Keratinocyte (primary cell): ENCODE measurements around the gene BTG3. TPM values are rescaled to one million over a fixed set of nuclear protein-coding genes. Genes with fewer than 3 reads are reported as not detected.

Experiments used
- DNase-seq: peaks from one replicate; pipeline ENCODE4 v3.0.0-alpha.2; 2011; ENCODE audit warnings: low read depth, missing footprints, low spot score
- FAIRE-seq: peaks from 2 replicates; lab custom pipeline; 2011; peaks lifted over from hg19 to GRCh38; lab: Jason Lieb, UNC
- H2AFZ ChIP-seq: 2 replicates; pipeline ENCODE4 v1.6.0; 2012; ENCODE audit warnings: low read length, control low read depth, inconsistent platforms; ENCODE audit not compliant: control insufficient read depth
- H3K27ac ChIP-seq: 2 replicates; pipeline ENCODE4 v1.5.1; 2011; ENCODE audit warnings: low read length; ENCODE audit not compliant: control insufficient read depth, insufficient read depth
- H3K27me3 ChIP-seq: 3 replicates; pipeline ENCODE4 v1.6.0; 2011; ENCODE audit warnings: low read length; ENCODE audit not compliant: control insufficient read depth, insufficient read depth; ENCODE audit errors: extremely low read depth
- H3K36me3 ChIP-seq, 2 experiments: 2 replicates in 1 of 2; 3 replicates in 1 of 2; pipeline ENCODE4 v1.5.1; 2011; ENCODE audit warnings: low read length in 2 of 2, mild to moderate bottlenecking in 1 of 2; ENCODE audit not compliant: control insufficient read depth in 2 of 2, insufficient read depth in 2 of 2; ENCODE audit errors: extremely low read depth in 1 of 2
- H3K4me1 ChIP-seq: 3 replicates; pipeline ENCODE4 v1.5.1; 2011; ENCODE audit warnings: low read length; ENCODE audit not compliant: control insufficient read depth, insufficient read depth; ENCODE audit errors: extremely low read depth
- H3K4me2 ChIP-seq: 3 replicates; pipeline ENCODE4 v1.6.0; 2011; ENCODE audit warnings: low read depth, low read length; ENCODE audit not compliant: control insufficient read depth, insufficient read depth; ENCODE audit errors: extremely low read depth
- H3K4me3 ChIP-seq, 3 experiments: fragments of 200-600 bp in 1 of 3; sonication (generic) in 1 of 3; 2 replicates in 2 of 3; 3 replicates in 1 of 3; pipeline ENCODE4 v1.5.1; 2011 to 2016; ENCODE audit warnings: low read length in 3 of 3, mild to moderate bottlenecking in 3 of 3, control low read depth in 2 of 3, inconsistent platforms in 1 of 3, low read depth in 1 of 3, mixed read lengths in 1 of 3, mixed run types in 1 of 3, moderate library complexity in 1 of 3; ENCODE audit not compliant: control insufficient read depth in 2 of 3, insufficient read depth in 2 of 3; ENCODE audit errors: extremely low read depth in 1 of 3
- H3K79me2 ChIP-seq: 2 replicates; pipeline ENCODE4 v1.6.0; 2012; ENCODE audit warnings: low read length; ENCODE audit not compliant: control insufficient read depth, insufficient read depth
- H3K9ac ChIP-seq: 3 replicates; pipeline ENCODE4 v1.6.0; 2011; ENCODE audit warnings: low read length; ENCODE audit not compliant: control insufficient read depth, insufficient read depth; ENCODE audit errors: extremely low read depth
- H3K9me1 ChIP-seq: 3 replicates; pipeline ENCODE4 v1.6.0; 2011; ENCODE audit warnings: low read length; ENCODE audit not compliant: control insufficient read depth, insufficient read depth; ENCODE audit errors: extremely low read depth
- H3K9me3 ChIP-seq: 2 replicates; pipeline ENCODE4 v1.5.1; 2012; ENCODE audit warnings: low read depth, low read length; ENCODE audit not compliant: control insufficient read depth
- H4K20me1 ChIP-seq: 3 replicates; pipeline ENCODE4 v1.6.0; 2011; ENCODE audit warnings: low read length; ENCODE audit not compliant: control insufficient read depth, insufficient read depth; ENCODE audit errors: extremely low read depth
- EZH2 ChIP-seq: IDR thresholded peaks from one replicate; pipeline ENCODE4 v1.6.1; 2012; ENCODE audit warnings: inconsistent platforms, mild to moderate bottlenecking, low read length, moderate library complexity
- dilution Hi-C: fragments of 300-500 bp; cut with MboI; formaldehyde crosslinking; loops from one replicate; pipeline ENCODE4 v1.7.0; 2020; ENCODE audit warnings: low sequenced_read_pairs; ENCODE audit not compliant: extremely low pct_ligation_motif_present
- polyA plus RNA-seq, 5 experiments: library from polyadenylated mRNA; depleted of rRNA in 3 of 5; stranded (reverse) in 3 of 5; stranded (forward) in 1 of 5; unstranded in 1 of 5; fragments of >200 nt; gene quantifications; 1 replicate in 1 of 5; 2 replicates in 3 of 5; 3 replicates in 1 of 5; pipeline versions ENCODE4 v1.2.1 to v1.2.3, GENCODE V29; 2011 to 2012; ENCODE audit warnings: missing spikeins in 2 of 5, low read depth in 1 of 5, low replicate concordance in 1 of 5
- TF ChIP-seq, protein P1 (sequence below), 3 experiments: IDR thresholded peaks in 1 of 3; conservative IDR thresholded peaks in 1 of 3; optimal IDR thresholded peaks in 1 of 3; 2 replicates in 2 of 3; 3 replicates in 1 of 3; pipeline versions ENCODE3 to v1.5.1; 2011; ENCODE audit warnings: low read length in 3 of 3, mild to moderate bottlenecking in 3 of 3, moderate library complexity in 2 of 3, control low read depth in 1 of 3, inconsistent platforms in 1 of 3; ENCODE audit not compliant: insufficient read depth in 2 of 3; ENCODE audit errors: extremely low read depth in 1 of 3

Gene BTG3
- polyA plus RNA-seq, 1 donor (not counting 4 experiments of a cell fraction or from before 2014, with no cell fraction given), result 51.2 TPM

DNA sequence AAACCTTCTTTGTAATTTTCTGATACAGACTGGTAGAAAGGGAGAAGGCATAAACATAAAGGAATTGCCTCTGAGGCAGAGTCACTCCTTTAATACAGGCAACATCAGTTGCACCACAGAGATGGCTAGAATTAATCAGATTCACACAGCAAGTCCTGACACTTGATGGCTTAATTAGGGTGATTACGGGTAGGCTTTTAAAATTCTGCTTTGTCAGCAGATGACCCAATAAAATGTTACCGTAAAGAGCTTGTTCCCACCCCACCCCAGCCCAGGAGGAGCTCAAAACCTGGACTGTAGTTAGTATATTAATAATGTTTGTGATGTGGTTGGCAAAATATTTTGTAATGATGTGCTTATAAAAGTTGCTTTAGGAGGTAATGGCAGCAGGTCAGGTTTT lies 9.3 kb upstream of the BTG3 start:
- Histone ChIP-seq H3K36me3 (no peaks in the 10 kb centered on the region), H3K27me3 (no peaks in the 10 kb centered on the region), H3K9me1 (no peaks in the 10 kb centered on the region), H2AFZ (no peak overlapping the region), H3K4me2 (no peak overlapping the region), H3K4me3 (no peak overlapping the region), H3K9ac (no peak overlapping the region), H3K9me3 (no peaks in the 10 kb centered on the region), H3K79me2 (no peaks in the 10 kb centered on the region), H4K20me1 (no peaks in the 10 kb centered on the region), H3K27ac (no peak overlapping the region), H3K4me1 (no peaks in the 10 kb centered on the region)
- DNase-seq (no peak), FAIRE-seq (no peak)
- no peak for TF ChIP-seq EZH2
- TF ChIP-seq, protein P1, sequence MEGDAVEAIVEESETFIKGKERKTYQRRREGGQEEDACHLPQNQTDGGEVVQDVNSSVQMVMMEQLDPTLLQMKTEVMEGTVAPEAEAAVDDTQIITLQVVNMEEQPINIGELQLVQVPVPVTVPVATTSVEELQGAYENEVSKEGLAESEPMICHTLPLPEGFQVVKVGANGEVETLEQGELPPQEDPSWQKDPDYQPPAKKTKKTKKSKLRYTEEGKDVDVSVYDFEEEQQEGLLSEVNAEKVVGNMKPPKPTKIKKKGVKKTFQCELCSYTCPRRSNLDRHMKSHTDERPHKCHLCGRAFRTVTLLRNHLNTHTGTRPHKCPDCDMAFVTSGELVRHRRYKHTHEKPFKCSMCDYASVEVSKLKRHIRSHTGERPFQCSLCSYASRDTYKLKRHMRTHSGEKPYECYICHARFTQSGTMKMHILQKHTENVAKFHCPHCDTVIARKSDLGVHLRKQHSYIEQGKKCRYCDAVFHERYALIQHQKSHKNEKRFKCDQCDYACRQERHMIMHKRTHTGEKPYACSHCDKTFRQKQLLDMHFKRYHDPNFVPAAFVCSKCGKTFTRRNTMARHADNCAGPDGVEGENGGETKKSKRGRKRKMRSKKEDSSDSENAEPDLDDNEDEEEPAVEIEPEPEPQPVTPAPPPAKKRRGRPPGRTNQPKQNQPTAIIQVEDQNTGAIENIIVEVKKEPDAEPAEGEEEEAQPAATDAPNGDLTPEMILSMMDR (optimal IDR thresholded peaks at IDR 0.05 in 1 of 3, IDR thresholded peaks at IDR 0.05 in 1 of 3, conservative IDR thresholded peaks at IDR 0.05 in 1 of 3; ENCODE audit: extremely low read depth in 1 of 3, insufficient read depth in 2 of 3, low read length in 3 of 3), result no peak
- dilution Hi-C loops, result no loop called here

- Histone ChIP-seq H3K36me3 (no peaks in the 10 kb centered on the region), H3K9me3 (no peaks in the 10 kb centered on the region)
- no peak for FAIRE-seq
These were observed 4.1 kb upstream of the BTG3 start for GRCh38 chr21:17616831-17617230.

More at GRCh38 chr21:17616831-17617230, 4.1 kb upstream of the BTG3 start:
- Histone ChIP-seq H3K79me2 (peaks cover 4% of the 10 kb centered on the region), H3K27me3 (no peaks in the 10 kb centered on the region), H3K9ac (no peak overlapping the region), H3K27ac (no peak overlapping the region), H3K9me1 (no peaks in the 10 kb centered on the region), H3K4me1 (peaks cover 4% of the 10 kb centered on the region), H3K4me3 (no peak overlapping the region), H4K20me1 (no peaks in the 10 kb centered on the region), H3K4me2 (no peak overlapping the region), H2AFZ (no peak overlapping the region)
- no peak for DNase-seq
- TF ChIP-seq, protein P1 (optimal IDR thresholded peaks at IDR 0.05 in 1 of 3, IDR thresholded peaks at IDR 0.05 in 1 of 3, conservative IDR thresholded peaks at IDR 0.05 in 1 of 3; ENCODE audit: extremely low read depth in 1 of 3, insufficient read depth in 2 of 3, low read length in 3 of 3), result no peak
- no peak for TF ChIP-seq EZH2
- dilution Hi-C loops, result no loop called here
